ENCODE results near the gene AUTS2.

DNA sequence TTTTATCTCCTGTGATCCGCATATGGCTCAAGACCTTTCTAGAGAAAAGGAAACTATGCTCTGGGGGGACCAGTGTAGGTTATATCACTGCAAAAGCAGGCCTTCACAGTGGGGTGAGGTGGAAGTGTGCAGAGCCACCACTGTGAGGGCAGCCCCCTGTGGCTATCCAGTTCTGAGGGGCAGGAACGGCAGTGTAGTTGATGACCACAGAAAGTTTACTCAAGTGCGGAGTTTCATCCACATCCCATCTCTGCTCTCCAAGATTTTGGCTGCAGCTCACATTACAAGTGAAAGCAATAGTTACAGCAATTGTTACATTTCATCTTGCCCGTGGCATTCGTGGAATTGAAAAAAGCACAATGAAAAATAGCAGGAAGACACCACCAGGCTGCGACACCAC, 1187.8 kb downstream of the AUTS2 start:
- TF ChIP-seq POLR2A (IDR thresholded peaks at IDR 0.05): no peak
- TF ChIP-seq, protein P1, sequence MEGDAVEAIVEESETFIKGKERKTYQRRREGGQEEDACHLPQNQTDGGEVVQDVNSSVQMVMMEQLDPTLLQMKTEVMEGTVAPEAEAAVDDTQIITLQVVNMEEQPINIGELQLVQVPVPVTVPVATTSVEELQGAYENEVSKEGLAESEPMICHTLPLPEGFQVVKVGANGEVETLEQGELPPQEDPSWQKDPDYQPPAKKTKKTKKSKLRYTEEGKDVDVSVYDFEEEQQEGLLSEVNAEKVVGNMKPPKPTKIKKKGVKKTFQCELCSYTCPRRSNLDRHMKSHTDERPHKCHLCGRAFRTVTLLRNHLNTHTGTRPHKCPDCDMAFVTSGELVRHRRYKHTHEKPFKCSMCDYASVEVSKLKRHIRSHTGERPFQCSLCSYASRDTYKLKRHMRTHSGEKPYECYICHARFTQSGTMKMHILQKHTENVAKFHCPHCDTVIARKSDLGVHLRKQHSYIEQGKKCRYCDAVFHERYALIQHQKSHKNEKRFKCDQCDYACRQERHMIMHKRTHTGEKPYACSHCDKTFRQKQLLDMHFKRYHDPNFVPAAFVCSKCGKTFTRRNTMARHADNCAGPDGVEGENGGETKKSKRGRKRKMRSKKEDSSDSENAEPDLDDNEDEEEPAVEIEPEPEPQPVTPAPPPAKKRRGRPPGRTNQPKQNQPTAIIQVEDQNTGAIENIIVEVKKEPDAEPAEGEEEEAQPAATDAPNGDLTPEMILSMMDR (IDR thresholded peaks at IDR 0.05): no peak

Data from thyroid gland (tissue), 4 donors.